CD4-positive, CD25-positive, alpha-beta regulatory T cell (primary cell): ENCODE measurements around the gene GAL. TPM values are rescaled to one million over a fixed set of nuclear protein-coding genes. Genes with fewer than 3 reads are reported as not detected.

Experiments
- ATAC-seq, 2 donors: fragments of 150-1000 bp; cut with Tn5 transposase; one replicate each; pipeline ENCODE4 v1.10.0; 2021; ENCODE audit warnings: low read depth in 2 of 2, moderate number of reproducible peaks in 2 of 2, moderate library complexity in 1 of 2
- DNase-seq, 3 donors: peaks; one replicate each; pipeline versions ENCODE4 v3.0.0 to v3.0.0-alpha.2; 2012 to 2022; ENCODE audit warnings: mixed read lengths in 1 of 3
- H3K27ac ChIP-seq: one replicate; pipeline ENCODE4 v1.7.0; 2013; ENCODE audit warnings: mild to moderate bottlenecking, low read length; ENCODE audit not compliant: insufficient read depth, poor library complexity, severe bottlenecking
- H3K27me3 ChIP-seq: one replicate; pipeline ENCODE4 v1.7.0; 2013; ENCODE audit warnings: low read length; ENCODE audit not compliant: control insufficient read depth, insufficient read depth
- H3K36me3 ChIP-seq: one replicate; pipeline ENCODE4 v1.7.0; 2013; ENCODE audit warnings: mild to moderate bottlenecking, low read length, moderate library complexity; ENCODE audit not compliant: control insufficient read depth, insufficient read depth
- H3K4me1 ChIP-seq: 2 replicates; pipeline ENCODE4 v1.7.0; 2013; ENCODE audit warnings: mild to moderate bottlenecking, low read length; ENCODE audit not compliant: insufficient read depth, control insufficient read depth, poor library complexity, severe bottlenecking
- H3K4me3 ChIP-seq: one replicate; pipeline ENCODE4 v1.7.0; 2013; ENCODE audit warnings: low read depth, mild to moderate bottlenecking, low read length, moderate library complexity
- H3K9me3 ChIP-seq, 2 experiments: 1 replicate in 1 of 2; 2 replicates in 1 of 2; pipeline ENCODE4 v1.7.0; 2013; ENCODE audit warnings: low read length in 2 of 2, mild to moderate bottlenecking in 1 of 2, moderate library complexity in 1 of 2; ENCODE audit not compliant: control insufficient read depth in 2 of 2
- H3K27ac Mint-ChIP-seq, 3 donors: one replicate each; pipeline ENCODE4 v1.8.0; 2020 to 2022; ENCODE audit warnings: mild to moderate bottlenecking in 3 of 3, mixed read lengths in 3 of 3, moderate library complexity in 2 of 3
- H3K27me3 Mint-ChIP-seq: one replicate; pipeline ENCODE4 v1.8.0; 2022; ENCODE audit warnings: mild to moderate bottlenecking, mixed read lengths
- H3K36me3 Mint-ChIP-seq: one replicate; pipeline ENCODE4 v1.8.0; 2020; ENCODE audit warnings: mixed read lengths
- H3K4me1 Mint-ChIP-seq, 4 donors: one replicate each; pipeline ENCODE4 v1.8.0; 2020 to 2022; ENCODE audit warnings: mixed read lengths in 4 of 4, mild to moderate bottlenecking in 1 of 4
- H3K4me3 Mint-ChIP-seq, 4 donors: one replicate each; pipeline ENCODE4 v1.8.0; 2020 to 2022; ENCODE audit warnings: mild to moderate bottlenecking in 4 of 4, mixed read lengths in 4 of 4, moderate library complexity in 3 of 4
- H3K9me3 Mint-ChIP-seq, 7 donors: one replicate each; pipeline ENCODE4 v1.8.0; 2020 to 2022; ENCODE audit warnings: mixed read lengths in 7 of 7, mild to moderate bottlenecking in 3 of 7, moderate library complexity in 2 of 7
- polyA plus RNA-seq, 4 donors: library from polyadenylated mRNA; unstranded; fragments of 300-500 nt; fragmentation: Illumina TruSeq; gene quantifications; one replicate each; pipeline ENCODE4 v1.2.3, GENCODE V29; 2021
- total RNA-seq: library from RNA; stranded (reverse); gene quantifications from one replicate; pipeline ENCODE4 v1.2.3, GENCODE V29; 2022

GAL gene
- total and polyA plus RNA-seq, 5 donors from 2014 or later: not detected

- Mint-ChIP-seq H3K27ac (no peak overlapping the region), H3K27me3 (peaks cover 4% of the 10 kb centered on the region), H3K36me3 (no peaks in the 10 kb centered on the region), H3K4me1 (no peaks in the 10 kb centered on the region), H3K4me3 (no peak overlapping the region), H3K9me3 (peaks cover 0 to 7% (median 0%) of the 10 kb centered on the region in 7 donors)
- Histone ChIP-seq H3K36me3 (no peaks in the 10 kb centered on the region), H3K27me3 (no peaks in the 10 kb centered on the region), H3K27ac (no peak overlapping the region), H3K9me3 (no peaks in the 10 kb centered on the region), H3K4me1 (no peaks in the 10 kb centered on the region), H3K4me3 (no peak overlapping the region)
- ATAC-seq (no peak), DNase-seq (no peak)
These were observed 28.9 kb upstream of the GAL start for GRCh38 chr11:68655406-68655805.

- Mint-ChIP-seq H3K27me3 (peaks cover under 1% of the 10 kb centered on the region), H3K4me3 (no peak overlapping the region), H3K4me1 (no peaks in the 10 kb centered on the region), H3K27ac (no peak overlapping the region), H3K9me3 (peaks cover 0 to 7% (median 0%) of the 10 kb centered on the region in 7 donors), H3K36me3 (no peaks in the 10 kb centered on the region)
- H3K4me1 ChIP-seq: no peaks in the 10 kb centered on the region
- H3K27ac ChIP-seq: no peak overlapping the region
- no peaks in the 10 kb centered on the region for H3K36me3 ChIP-seq
- DNase-seq (no peak), ATAC-seq (no peak)
- no peaks in the 10 kb centered on the region for H3K9me3 ChIP-seq
- no peaks in the 10 kb centered on the region for H3K27me3 ChIP-seq
- H3K4me3 ChIP-seq: no peak overlapping the region
These were observed 28.5 kb upstream of the GAL start for GRCh38 chr11:68655806-68656205.

- ATAC-seq: no peak
- Mint-ChIP-seq H3K4me3 (no peak overlapping the region), H3K9me3 (peaks cover 0 to 7% (median 0%) of the 10 kb centered on the region in 7 donors), H3K4me1 (no peaks in the 10 kb centered on the region), H3K27me3 (no peaks in the 10 kb centered on the region), H3K27ac (no peak overlapping the region), H3K36me3 (no peaks in the 10 kb centered on the region)
- no peak overlapping the region for H3K4me3 ChIP-seq
- H3K27ac ChIP-seq: no peak overlapping the region
- H3K27me3 ChIP-seq: no peaks in the 10 kb centered on the region
- no peaks in the 10 kb centered on the region for H3K4me1 ChIP-seq
- H3K36me3 ChIP-seq: no peaks in the 10 kb centered on the region
- no peaks in the 10 kb centered on the region for H3K9me3 ChIP-seq
- no peak for DNase-seq
These were observed 27.1 kb upstream of the GAL start for GRCh38 chr11:68657021-68657780.

- H3K27me3 ChIP-seq: no peaks in the 10 kb centered on the region
- no peak overlapping the region for H3K4me3 Mint-ChIP-seq
These were observed 26.2 kb upstream of the GAL start for GRCh38 chr11:68658097-68658496.

GRCh38 chr11:68658661-68659060 lies 25.7 kb upstream of the GAL start:
- H3K4me1 ChIP-seq: no peaks in the 10 kb centered on the region
- no peak for DNase-seq
- Mint-ChIP-seq H3K27ac (no peak overlapping the region), H3K36me3 (no peaks in the 10 kb centered on the region), H3K9me3 (peaks cover 0 to 7% (median 0%) of the 10 kb centered on the region in 7 donors), H3K4me3 (no peak overlapping the region), H3K27me3 (no peaks in the 10 kb centered on the region), H3K4me1 (no peaks in the 10 kb centered on the region)
- H3K27ac ChIP-seq: no peak overlapping the region
- no peaks in the 10 kb centered on the region for H3K9me3 ChIP-seq
- no peak overlapping the region for H3K4me3 ChIP-seq
- H3K27me3 ChIP-seq: no peaks in the 10 kb centered on the region
- ATAC-seq: no peak
- no peaks in the 10 kb centered on the region for H3K36me3 ChIP-seq

More at GRCh38 chr11:68658097-68658496, 26.2 kb upstream of the GAL start:
- Histone ChIP-seq H3K9me3 (no peaks in the 10 kb centered on the region), H3K36me3 (no peaks in the 10 kb centered on the region), H3K27ac (no peak overlapping the region), H3K4me1 (no peaks in the 10 kb centered on the region), H3K4me3 (no peak overlapping the region)
- ATAC-seq (no peak), DNase-seq (no peak)
- H3K27ac Mint-ChIP-seq: no peak overlapping the region
- H3K4me1 Mint-ChIP-seq: no peaks in the 10 kb centered on the region
- no peaks in the 10 kb centered on the region for H3K36me3 Mint-ChIP-seq
- H3K27me3 Mint-ChIP-seq: no peaks in the 10 kb centered on the region
- peaks cover 0 to 7% (median 0%) of the 10 kb centered on the region in 7 donors for H3K9me3 Mint-ChIP-seq

- no peak overlapping the region for H3K27ac ChIP-seq
- Mint-ChIP-seq H3K4me1 (no peaks in the 10 kb centered on the region), H3K27ac (no peak overlapping the region), H3K4me3 (no peak overlapping the region), H3K9me3 (peaks cover 0 to 7% (median 0%) of the 10 kb centered on the region in 7 donors), H3K36me3 (no peaks in the 10 kb centered on the region), H3K27me3 (no peaks in the 10 kb centered on the region)
- H3K9me3 ChIP-seq: no peaks in the 10 kb centered on the region
- no peaks in the 10 kb centered on the region for H3K27me3 ChIP-seq
- ATAC-seq: no peak
- H3K4me1 ChIP-seq: no peaks in the 10 kb centered on the region
- no peak for DNase-seq
- no peak overlapping the region for H3K4me3 ChIP-seq
- H3K36me3 ChIP-seq: no peaks in the 10 kb centered on the region
These were observed 25.0 kb upstream of the GAL start for GRCh38 chr11:68659158-68659921.

- no peaks in the 10 kb centered on the region for H3K27me3 ChIP-seq
- Mint-ChIP-seq H3K4me3 (no peak overlapping the region), H3K9me3 (peaks cover 0 to 4% (median 0%) of the 10 kb centered on the region in 7 donors), H3K27me3 (no peaks in the 10 kb centered on the region), H3K36me3 (no peaks in the 10 kb centered on the region), H3K27ac (no peak overlapping the region), H3K4me1 (no peaks in the 10 kb centered on the region)
- ATAC-seq (no peak), DNase-seq (no peak)
- H3K4me1 ChIP-seq: no peaks in the 10 kb centered on the region
- H3K4me3 ChIP-seq: no peak overlapping the region
- H3K9me3 ChIP-seq: no peaks in the 10 kb centered on the region
- no peaks in the 10 kb centered on the region for H3K36me3 ChIP-seq
- no peak overlapping the region for H3K27ac ChIP-seq
These were observed 24.1 kb upstream of the GAL start for GRCh38 chr11:68660066-68660810.
